GM23338 (cell line): ENCODE data around the gene C20orf173.

ENCODE experiments used
- CREB1 ChIP-seq: fragments of 250-450 bp; sonication (Bioruptor Pico); IDR thresholded peaks from 2 replicates; pipeline ENCODE4 v1.5.0; 2020; ENCODE audit warnings: low read depth, mild to moderate bottlenecking, moderate library complexity
- TF ChIP-seq, protein P1 (sequence below): IDR thresholded peaks from one replicate; pipeline ENCODE4 v1.6.1; 2018; ENCODE audit warnings: antibody characterized with exemption; ENCODE audit not compliant: unreplicated experiment
- TF ChIP-seq, protein P2 (sequence below), 2 experiments: fragments of 200-600 bp in 1 of 2; sonication (generic) in 1 of 2; conservative IDR thresholded peaks; 2 replicates each; pipeline versions ENCODE4 v1.5.1 to v1.6.1; 2016 to 2017; ENCODE audit warnings: antibody characterized with exemption in 2 of 2, low read depth in 2 of 2, mild to moderate bottlenecking in 2 of 2, moderate library complexity in 1 of 2

DNA sequence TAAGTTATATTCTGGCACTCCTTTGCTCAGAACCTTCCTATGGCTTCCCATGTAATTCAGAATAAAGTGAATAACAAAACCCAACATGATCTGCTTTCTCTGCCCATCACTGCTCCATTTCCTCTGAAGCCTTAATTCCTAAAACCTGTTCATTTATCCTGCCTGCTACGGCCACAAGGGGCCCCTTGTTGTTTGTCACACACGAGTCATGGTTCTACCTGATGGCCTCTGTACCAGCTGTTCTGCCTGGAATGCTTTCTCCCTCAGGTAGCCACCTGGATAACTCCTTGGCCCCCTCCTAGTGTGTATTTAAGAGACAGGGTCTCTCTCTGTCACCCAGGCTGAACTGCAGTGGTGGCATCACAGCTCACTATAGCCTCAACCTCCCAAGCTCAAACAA is 39.2 kb upstream of the C20orf173 start:
- TF ChIP-seq, protein P1, sequence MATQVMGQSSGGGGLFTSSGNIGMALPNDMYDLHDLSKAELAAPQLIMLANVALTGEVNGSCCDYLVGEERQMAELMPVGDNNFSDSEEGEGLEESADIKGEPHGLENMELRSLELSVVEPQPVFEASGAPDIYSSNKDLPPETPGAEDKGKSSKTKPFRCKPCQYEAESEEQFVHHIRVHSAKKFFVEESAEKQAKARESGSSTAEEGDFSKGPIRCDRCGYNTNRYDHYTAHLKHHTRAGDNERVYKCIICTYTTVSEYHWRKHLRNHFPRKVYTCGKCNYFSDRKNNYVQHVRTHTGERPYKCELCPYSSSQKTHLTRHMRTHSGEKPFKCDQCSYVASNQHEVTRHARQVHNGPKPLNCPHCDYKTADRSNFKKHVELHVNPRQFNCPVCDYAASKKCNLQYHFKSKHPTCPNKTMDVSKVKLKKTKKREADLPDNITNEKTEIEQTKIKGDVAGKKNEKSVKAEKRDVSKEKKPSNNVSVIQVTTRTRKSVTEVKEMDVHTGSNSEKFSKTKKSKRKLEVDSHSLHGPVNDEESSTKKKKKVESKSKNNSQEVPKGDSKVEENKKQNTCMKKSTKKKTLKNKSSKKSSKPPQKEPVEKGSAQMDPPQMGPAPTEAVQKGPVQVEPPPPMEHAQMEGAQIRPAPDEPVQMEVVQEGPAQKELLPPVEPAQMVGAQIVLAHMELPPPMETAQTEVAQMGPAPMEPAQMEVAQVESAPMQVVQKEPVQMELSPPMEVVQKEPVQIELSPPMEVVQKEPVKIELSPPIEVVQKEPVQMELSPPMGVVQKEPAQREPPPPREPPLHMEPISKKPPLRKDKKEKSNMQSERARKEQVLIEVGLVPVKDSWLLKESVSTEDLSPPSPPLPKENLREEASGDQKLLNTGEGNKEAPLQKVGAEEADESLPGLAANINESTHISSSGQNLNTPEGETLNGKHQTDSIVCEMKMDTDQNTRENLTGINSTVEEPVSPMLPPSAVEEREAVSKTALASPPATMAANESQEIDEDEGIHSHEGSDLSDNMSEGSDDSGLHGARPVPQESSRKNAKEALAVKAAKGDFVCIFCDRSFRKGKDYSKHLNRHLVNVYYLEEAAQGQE, result no peak
- TF ChIP-seq, protein P2, sequence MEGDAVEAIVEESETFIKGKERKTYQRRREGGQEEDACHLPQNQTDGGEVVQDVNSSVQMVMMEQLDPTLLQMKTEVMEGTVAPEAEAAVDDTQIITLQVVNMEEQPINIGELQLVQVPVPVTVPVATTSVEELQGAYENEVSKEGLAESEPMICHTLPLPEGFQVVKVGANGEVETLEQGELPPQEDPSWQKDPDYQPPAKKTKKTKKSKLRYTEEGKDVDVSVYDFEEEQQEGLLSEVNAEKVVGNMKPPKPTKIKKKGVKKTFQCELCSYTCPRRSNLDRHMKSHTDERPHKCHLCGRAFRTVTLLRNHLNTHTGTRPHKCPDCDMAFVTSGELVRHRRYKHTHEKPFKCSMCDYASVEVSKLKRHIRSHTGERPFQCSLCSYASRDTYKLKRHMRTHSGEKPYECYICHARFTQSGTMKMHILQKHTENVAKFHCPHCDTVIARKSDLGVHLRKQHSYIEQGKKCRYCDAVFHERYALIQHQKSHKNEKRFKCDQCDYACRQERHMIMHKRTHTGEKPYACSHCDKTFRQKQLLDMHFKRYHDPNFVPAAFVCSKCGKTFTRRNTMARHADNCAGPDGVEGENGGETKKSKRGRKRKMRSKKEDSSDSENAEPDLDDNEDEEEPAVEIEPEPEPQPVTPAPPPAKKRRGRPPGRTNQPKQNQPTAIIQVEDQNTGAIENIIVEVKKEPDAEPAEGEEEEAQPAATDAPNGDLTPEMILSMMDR (conservative IDR thresholded peaks at IDR 0.05; ENCODE audit: low read depth in 2 of 2), result peak; percentile 54 to 68
- TF ChIP-seq CREB1, result no peak
